GM19438 (cell line): ENCODE measurements around the gene TRAF5.
A peak's percentile ranks its signal among the peaks of the same experiment; 100 is the strongest.

Experiments used
- ATAC-seq: cut with Tn5 transposase; IDR thresholded peaks from one replicate; pipeline ENCODE4 v1.9.1; 2021; ENCODE audit warnings: low read depth; ENCODE audit not compliant: unreplicated experiment

Gene TRAF5

GRCh38 chr1:211416628-211417323, 90.1 kb downstream of the TRAF5 start:
- peak; percentile 60 for ATAC-seq

DNA sequence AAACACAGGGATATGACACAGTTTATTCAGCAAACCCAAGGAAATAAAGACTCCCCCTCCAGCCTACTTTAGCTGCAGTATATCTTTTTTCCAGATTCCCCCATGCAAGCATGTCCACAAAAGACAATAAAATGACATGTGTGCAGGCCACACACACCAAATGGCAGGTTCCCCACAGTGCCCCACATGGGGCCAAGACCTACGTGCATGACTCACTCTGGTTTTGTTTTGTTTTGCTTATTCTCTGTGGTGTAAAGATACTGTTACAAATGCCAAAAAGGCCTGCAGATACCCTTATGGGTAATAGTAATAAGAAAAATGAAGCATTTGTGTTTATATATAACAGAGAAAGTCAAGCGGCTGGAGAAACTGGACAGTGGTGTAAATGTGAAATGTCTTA, 93.8 kb downstream of the TRAF5 start:
- ATAC-seq = no peak

- ATAC-seq = no peak
These were observed 94.3 kb downstream of the TRAF5 start for GRCh38 chr1:211420845-211421454.

- no peak for ATAC-seq
These were observed 97.4 kb downstream of the TRAF5 start for GRCh38 chr1:211424018-211424417.
